Stimulated activated CD8-positive, alpha-beta memory T cell treated with anti-CD3 and anti-CD28 coated beads, Interleukin-7, amount 100 ng/mL, for 48 hours (primary cell): ENCODE results near the gene C5AR2.
A peak's percentile ranks its signal among the peaks of the same experiment; 100 is the strongest.
"Not testable (repeated sequence)": the region's sequence is repeated elsewhere in the genome, so short reads cannot be mapped to it uniquely, and the experiment has no call there.

ENCODE experiments used
- DNase-seq, 2 donors: peaks; one replicate each; pipeline ENCODE4 v3.0.0-alpha.2; 2020; ENCODE audit warnings: low read depth in 1 of 2; ENCODE audit errors: extremely low read depth in 1 of 2

The C5AR2 gene

DNA sequence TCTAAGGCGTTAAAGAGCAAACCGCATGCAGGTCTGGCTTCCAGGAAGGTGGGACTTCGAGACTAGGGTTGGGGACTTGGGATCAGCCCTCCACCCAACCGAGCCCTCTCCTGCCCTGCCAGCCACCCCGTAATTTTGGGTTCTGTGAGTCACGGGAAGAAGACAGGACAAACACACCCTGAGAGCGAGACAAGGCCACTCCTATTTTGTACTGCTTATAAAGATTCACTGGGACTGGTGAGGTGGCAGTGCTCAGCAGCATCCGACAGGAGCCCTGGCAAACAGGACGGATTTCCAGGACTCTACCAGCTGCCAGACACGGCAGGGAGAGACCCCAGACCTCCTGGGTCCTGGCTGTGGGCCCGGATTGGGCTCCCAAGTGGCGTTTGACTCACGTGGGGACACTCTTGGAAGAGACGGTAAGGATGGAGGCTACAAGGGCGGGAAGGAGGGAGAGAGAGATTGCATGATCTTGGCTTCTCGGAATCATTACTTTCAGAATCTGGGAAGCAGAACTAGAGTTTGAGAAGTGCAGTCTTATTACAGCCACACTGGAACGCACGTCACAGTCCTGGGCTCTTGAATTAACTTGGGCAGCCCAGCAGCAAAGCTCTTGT, at the start of gene C5AR2:
C5AR2 (plus strand) TSS at position 245 of the 617 bp plus-strand sequence. CDS start 8,625 bp downstream, outside the sequence.
- DNase-seq: no peak

DNA sequence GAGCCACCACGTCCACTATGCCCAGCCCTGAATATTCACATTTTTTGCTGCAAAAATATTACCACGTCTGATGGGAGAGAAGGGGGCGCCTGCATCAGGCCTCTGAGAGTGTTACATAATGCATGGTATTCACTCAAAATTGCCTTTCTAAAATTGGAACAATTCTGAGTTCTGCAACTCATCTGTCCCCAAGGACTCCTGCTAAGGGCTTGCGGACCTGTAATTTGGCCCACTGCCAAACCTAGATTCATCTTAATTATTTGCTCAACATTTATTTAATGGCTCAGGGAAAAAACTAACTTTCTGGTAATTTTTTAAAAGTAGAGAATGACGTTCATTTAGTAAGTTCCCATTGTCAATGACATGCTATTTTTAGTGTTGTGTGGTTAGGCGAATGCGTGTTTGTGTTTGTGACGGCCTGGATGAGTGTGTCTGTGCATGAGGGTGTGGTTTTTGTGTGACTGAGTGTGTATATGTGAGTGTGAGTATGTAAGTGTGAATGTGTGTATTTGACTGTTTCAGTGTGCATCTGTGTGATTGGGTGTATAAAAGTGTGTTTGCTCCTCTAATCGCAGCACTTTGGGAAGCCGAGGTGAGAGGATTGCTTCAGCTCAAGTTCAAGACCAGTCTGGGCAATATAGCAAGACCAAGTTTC, 48.4 kb upstream of the C5AR2 start:
- no peak for DNase-seq

DNA sequence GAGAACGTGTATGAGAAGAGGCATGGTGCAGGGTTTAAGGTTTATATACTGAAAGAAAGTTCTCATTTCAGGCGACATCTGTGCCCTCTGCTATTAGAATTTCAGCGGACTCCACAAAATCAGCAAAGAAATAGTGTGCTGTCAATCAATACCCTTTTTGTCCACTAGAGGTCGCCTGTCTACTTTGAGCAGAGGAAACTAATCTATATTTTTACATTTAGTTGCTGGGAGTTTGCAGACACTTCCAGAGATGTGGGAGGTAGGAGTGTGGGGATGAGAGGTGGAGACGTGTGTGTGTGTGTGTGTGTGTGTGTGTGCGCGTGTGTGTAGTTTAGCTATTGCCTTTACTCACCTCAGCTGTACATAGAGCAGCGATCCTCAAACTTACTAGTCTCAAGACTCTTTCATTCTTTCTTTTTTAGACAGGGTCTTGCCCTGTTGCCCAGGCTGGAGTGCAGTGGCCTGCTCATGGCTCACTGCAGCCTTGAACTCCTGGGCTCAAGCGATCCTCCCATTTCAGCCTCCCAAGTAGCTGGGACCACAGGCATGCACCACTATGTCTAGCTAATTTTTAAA, 47.6 kb upstream of the C5AR2 start:
- DNase-seq: peak in 1 of 2 donors; percentile 7

DNA sequence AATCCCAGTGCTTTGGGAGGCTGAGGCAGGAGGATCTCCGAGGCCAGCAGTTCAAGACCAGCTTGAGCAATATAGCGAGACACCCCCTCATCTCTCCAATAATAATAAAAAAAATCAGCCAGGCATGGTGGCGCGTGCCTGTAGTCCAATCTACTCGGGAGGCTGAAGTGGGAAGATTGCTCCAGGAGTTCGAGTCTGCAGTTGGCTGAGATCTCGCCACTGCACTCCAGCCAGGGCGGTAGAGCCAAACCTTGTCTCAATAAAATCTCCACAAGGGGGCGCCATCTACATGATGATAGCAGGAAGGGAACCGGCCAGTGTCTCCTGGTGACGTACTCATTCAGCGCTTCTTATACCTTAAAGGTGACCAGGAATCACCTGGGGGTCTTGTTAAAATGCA, 35.9 kb upstream of the C5AR2 start:
- peak in 1 of 2 donors; percentile 63 for DNase-seq

DNA sequence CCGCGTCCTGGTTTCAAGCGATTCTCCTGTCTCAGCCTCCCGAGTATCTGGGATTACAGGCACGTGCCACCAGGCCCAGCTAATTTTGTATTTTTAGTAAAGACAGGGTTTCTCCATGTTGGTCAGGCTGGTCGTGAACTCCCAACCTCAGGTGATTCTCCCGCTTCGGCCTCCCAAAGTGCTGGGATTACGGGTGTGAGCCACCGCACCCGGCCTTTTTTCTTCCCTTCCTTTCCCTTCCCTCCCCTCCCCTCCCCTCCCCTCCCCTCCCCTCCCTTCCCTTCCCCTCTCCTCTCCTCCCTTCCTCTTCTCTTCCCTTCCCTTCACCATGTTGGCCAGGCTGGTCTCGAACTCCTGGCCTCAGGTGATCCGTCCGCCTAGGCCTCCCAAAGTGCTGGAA, 31.1 kb upstream of the C5AR2 start:
- not testable (repeated sequence) for DNase-seq

DNA sequence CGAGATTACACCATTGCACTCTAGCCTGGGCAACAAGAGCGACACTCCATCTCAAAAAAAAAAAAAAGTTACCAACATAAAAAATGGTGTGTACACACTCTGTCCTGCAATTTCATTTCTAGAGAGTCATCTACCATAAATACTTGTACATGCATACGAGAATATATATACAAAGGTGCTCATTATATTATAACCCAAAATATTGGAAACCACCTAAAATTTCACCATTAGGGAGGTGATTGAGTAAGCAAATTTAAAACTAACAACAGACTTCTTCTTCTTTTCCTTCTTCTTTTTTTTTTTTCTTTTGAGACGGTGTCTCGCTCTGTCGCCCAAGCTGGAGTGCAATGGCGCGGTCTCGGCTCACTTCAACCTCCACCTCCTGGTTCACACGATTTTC, 29.7 kb upstream of the C5AR2 start:
- DNase-seq: no peak

DNA sequence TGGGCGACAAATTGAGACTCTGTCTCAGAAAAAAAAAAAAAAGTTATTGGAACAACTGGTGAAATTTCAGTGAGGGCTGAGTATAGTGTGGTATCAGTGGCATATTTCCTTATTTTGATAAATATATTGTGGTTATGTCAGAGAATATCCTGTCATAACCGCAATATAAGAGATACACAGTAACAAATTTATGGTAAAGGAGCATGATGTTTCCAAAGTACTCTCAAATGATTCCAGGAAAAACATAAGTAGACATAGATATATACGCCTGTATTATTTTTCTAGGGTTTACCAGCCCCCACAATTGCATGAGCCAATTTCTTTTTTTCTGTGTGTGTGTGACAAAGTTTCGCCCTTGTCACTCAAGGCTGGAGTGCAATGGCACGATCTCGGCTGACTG, 28.0 kb upstream of the C5AR2 start:
- DNase-seq: no peak

DNA sequence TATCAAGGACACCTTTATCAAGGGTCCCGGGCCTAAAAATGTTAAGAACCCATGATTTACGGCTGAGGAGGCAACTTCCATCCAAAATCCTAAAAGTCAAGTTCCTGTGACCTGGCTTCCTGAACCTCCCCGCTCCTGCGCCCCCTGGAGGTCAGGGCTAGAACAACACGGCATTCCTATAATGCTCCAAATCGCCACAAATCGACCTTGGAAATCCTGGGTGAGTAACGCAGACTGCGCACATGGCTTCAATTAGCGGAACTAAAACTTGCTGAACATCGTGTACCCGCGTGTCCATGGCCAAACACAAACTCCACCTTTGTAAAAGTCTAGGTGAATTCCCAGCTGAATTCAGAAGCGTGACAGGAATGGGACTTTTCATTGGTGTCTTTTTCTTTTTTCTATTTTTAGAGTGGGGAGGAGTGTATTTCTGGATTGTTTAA, 26.6 kb upstream of the C5AR2 start:
- no peak for DNase-seq

DNA sequence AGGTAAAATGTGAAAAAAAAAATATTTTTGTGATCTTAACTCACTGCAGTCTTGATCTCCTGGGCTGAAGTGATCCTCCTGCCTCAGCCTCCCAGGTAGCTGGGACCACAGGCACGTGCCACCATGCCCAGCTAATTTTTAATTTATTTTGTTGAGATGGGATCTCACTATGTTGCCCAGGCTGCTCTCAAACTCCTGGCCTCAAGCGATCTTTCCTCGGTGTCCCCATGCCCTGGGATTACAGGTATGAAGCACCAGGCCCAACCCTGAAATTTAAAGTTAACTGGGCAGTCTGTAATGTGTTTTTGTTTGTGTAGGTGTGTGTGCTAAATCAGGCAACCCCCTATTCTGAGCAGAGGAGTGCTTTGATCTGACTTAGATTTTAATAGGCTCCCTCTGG, 25.7 kb upstream of the C5AR2 start:
- DNase-seq: no peak

DNA sequence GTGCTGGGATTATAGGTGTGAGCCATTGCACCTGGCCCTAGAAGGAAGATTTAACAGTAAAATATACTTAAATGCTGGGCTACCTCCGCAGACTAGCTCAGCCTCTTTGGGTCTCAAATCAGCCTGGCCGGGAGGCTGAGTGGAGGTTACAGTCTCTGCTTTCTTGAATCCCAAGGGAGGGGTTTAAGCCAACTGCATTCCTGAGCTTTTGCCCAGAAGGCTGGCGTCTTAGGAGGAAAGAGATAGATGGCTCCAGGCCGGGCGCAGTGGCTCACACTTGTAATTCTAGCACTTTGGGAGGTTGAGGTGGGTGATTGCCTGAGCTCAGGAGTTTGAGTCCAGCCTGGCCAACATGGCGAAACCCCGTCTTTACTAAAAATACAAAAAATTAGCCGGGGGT, 22.9 kb upstream of the C5AR2 start:
- no peak for DNase-seq

DNA sequence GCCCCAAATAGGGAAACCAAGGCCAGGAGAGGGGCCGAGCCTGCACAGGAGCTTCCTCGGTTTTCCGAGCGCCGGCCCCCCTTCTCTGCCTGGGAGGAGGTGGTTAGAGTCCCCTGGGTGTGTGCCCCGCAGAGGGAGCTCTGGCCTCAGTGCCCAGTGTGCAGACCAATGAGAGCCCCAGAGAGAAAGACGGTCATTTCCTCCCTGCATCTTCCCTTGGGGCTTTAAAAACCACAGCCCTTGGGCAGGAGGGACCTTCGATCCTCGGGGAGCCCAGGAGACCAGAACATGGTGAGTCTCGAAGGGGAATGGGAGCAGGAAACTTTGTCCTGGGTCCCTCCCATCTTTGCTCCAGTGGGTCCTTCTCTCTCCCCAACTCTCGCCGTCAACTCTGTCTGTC, 22.4 kb upstream of the C5AR2 start, which contains the start of gene C5AR1:
C5AR1 (plus strand) TSS at position 254 of the 400 bp plus-strand sequence; CDS start at position 289, 35 bp downstream.
- DNase-seq: no peak

DNA sequence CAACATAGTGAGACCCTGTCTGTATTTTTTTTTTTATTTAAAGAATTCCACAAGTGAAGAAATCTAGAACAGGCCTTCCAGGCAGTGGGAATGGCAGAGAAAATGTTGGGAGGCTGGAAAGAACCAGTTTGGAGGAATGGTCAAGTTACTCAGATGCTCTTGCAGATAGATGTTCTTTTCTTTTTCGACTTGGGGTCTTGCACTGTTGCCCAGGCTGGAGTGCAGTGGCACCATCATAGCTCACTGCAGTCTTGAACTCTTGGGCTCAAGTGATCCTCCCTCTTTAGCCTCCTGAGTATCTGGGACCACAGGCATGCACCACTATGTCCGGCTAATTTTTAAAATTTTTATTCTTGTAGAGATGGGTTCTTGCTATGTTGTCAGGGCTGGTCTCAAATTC, 21.7 kb upstream of the C5AR2 start:
- no peak for DNase-seq

DNA sequence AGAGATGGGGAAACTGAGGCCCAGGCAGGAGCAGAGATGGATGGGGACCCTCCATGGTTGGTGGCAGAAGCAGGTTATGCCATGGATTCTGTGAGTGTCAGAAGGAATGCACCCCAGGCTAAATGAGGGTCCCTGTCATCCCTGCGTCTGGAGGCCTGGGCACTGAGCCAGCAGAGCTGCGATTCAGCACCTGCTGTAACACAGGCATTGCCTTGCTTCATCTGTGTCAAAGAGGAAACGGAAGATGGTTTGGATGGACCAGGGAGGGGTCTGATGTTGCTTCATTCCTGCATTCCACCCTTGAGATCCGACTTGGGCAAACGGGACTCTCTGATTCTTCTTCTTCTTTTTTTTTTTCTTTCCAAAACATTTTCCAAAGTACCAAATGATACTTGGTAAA, 21.2 kb upstream of the C5AR2 start:
- DNase-seq: no peak

DNA sequence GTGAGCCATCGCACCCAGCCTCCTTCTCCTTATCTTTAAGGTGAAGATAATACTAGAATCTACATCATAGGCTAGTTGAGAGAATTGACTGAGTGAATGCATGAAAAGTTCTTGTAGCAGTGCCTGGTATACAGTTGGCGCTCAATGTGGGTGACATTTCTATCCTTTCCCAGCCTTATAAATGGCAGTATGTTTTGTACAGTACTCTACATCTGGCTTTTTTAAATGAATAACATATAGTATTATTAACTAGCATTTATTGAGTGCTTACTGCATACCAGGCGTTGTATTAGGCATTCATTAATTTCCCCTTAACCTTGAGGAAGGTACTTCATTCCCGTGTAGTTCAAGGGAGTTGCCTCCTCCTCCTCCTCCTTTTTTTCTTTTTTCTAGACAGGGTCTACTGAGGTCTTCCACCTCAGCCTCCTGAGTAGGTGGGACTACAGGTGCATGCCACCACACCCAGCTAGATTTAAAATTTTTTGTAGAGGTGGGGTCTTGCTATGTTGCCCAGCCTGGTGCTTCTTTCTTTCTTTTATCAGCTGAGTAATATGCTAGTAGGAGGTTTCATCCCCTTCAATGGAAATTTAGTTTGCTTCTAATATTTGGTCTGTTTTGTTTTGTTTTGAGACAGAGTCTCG, 19.5 kb upstream of the C5AR2 start:
- DNase-seq: no peak

DNA sequence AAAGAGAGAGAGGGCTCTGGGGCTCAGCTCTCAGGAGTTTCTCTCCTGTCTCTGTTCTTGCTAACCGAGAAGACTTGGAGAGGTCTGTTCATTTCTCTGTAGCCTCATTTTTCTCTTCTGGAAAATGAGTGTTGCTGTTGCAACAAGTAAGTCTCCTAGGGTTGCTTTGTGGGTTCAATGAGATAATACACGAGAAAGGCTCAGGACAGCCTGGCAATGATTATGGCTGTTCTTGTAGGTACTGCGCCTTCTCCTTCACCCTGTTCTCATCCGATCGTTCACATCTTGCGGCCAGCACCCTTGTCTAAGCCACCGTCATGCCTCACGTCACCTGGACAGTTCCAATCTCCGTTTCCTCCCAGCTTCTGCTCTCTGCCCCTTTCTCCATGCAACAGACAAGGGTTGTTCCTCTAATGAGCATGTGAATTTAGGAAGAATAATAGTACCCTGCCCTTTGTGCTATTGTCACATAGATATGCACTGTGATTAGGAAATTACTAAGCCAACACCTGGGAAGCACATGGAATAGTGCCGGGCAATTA, 18.1 kb upstream of the C5AR2 start:
- no peak for DNase-seq

DNA sequence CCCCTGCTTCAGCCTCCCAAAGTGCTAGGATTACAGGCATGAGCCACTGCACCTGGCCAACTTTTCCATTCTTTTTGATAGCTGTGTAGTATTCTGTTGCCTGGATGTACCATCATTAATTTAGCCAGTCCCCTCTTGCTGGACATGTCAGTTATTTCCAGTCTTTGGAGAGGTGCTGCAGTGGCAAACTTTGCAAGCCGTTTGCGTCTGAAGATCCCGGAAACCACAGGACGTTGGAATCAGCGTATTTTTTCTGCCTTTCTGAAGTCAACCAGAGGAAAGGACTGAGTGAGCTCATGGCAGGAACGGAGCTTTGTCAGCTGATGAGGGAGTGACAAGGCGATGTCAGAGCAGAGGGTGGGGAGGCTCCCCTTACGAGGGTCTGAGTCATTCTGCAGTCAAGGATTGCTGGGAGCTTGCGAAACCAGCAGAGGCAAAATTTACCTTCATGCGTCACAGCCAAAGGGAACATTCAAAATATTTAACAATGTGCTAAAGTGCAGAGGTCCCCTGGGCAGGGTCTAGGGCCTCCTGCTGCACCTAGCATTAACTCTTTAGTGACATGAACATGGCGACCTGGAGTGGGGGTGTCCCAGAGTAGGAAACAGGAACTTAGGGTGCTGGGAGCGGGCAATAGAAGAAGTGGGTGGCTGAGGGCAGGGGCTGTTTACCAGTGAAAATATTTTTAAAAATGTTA, 16.7 kb upstream of the C5AR2 start:
- peak in 1 of 2 donors; percentile 42 for DNase-seq

DNA sequence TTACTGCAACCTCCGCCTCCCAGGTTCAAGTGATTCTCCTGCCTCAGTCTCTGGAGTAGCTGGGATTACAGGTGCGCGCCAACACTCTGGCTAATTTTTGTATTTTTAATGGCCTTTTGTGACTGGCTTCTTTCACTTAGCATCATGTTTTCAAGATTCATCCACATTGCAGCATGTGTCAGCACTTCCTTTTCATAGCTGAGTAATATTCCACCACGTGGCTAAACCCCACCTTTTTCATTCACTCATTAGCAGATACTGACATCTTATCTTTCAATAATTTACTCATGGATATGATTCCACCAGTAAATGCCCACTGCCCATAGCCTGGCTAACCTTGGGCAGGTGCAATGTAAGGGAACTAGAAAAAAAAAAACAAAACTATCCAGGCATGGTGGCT, 15.5 kb upstream of the C5AR2 start:
- DNase-seq: no peak

DNA sequence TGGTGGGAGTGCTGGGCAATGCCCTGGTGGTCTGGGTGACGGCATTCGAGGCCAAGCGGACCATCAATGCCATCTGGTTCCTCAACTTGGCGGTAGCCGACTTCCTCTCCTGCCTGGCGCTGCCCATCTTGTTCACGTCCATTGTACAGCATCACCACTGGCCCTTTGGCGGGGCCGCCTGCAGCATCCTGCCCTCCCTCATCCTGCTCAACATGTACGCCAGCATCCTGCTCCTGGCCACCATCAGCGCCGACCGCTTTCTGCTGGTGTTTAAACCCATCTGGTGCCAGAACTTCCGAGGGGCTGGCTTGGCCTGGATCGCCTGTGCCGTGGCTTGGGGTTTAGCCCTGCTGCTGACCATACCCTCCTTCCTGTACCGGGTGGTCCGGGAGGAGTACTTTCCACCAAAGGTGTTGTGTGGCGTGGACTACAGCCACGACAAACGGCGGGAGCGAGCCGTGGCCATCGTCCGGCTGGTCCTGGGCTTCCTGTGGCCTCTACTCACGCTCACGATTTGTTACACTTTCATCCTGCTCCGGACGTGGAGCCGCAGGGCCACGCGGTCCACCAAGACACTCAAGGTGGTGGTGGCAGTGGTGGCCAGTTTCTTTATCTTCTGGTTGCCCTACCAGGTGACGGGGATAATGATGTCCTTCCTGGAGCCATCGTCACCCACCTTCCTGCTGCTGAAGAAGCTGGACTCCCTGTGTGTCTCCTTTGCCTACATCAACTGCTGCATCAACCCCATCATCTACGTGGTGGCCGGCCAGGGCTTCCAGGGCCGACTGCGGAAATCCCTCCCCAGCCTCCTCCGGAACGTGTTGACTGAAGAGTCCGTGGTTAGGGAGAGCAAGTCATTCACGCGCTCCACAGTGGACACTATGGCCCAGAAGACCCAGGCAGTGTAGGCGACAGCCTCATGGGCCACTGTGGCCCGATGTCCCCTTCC, 11.8 kb upstream of the C5AR2 start:
- no peak for DNase-seq

DNA sequence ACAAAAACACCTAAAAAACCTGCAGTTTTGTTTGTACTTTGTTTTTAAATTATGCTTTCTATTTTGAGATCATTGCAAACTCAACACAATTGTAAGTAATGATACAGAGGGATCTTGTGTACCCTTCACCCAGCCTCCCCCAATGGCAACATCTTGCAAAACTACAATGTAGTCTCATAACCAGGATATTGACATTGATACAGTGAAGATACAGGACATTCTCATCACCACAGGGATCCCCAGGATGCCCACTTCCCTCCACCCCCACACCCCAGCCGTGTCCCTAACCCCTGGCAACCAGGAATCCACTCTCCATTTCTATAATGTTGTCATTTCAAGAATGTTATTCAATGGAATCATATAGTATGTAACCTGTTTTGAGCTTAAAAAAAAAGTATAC, 10.3 kb upstream of the C5AR2 start:
- no peak for DNase-seq

DNA sequence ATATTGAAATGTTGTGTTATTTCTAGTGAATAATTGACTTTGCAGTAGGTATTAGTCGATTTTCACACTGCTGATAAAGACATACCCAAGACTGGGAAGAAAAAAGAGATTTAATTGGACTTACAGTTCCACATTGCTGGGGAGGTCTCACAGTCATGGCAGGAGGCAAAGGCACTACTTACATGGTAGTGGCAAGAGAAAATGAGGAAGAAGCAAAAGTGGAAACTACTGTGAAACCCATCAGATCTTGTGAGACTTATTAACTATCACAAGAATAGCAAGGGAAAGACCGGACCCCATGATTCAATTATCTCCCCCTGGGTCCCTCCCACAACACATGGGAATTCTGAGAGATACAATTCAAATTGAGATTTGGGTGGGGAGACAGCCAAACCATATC, 9.9 kb upstream of the C5AR2 start:
- DNase-seq: no peak
